ENCODE measurements around the gene UBE2F.
"Not testable (repeated sequence)": the region's sequence is repeated elsewhere in the genome, so short reads cannot be mapped to it uniquely, and the experiment has no call there.

The UBE2F gene

DNA sequence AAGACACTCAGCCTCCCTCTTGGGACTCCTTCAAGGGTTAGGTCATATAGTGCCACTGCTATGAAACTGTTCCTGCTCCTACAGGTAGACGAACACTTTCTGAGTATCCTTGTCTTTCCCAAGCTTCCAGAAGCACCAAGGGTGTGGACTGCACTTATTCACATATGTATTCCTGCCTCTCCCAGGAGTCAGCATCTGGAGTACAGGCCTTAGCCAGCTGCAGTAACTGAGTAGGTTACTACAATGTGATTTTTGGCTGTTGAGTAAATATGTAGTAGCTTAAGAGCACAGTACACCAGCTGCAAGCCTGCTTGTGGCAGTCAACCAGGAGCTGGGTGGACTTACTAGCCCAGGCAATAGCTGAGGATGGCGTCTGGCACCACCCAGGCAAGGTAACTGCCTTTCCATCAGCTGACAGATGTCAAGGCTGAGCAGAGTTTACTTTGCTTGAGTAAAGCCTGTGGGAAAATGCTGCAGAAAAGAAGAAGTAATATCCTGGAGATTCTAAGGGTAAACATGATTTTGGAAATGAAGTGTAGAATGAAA, 80.0 kb downstream of the UBE2F start:
- DNase-seq (ENCODE audit: low read depth, low spot score), result no peak

DNA sequence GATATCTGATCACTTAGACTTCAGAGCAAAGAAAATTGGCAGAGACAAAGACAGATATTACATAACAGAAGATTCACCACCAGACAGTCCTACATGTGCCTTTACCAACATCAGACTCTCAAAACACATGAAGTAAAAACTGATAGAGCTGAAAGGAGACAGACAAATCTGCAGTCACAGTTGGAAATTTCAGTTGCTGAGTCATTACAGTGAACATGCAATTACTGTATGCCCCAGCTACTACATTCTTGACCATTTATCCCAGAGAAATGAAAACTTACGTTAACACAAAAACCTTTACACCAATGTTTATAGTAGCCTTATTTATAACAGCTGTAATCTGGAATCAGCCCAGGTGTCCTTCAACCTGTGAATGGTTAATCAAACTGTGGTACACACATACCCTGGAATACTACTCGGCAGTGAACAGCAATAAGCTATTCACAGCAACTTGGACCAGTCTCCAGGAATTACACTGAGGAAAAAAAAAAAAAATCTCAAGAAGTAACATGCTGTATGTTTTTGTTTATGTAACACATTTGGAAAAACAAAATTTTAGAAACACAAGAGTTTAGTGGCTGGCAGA, 86.5 kb downstream of the UBE2F start:
- DNase-seq (ENCODE audit: low read depth, low spot score), result no peak

- no peak for DNase-seq (ENCODE audit: low read depth, low spot score)
These were observed 89.0 kb downstream of the UBE2F start for GRCh38 chr2:238055841-238056240.

DNA sequence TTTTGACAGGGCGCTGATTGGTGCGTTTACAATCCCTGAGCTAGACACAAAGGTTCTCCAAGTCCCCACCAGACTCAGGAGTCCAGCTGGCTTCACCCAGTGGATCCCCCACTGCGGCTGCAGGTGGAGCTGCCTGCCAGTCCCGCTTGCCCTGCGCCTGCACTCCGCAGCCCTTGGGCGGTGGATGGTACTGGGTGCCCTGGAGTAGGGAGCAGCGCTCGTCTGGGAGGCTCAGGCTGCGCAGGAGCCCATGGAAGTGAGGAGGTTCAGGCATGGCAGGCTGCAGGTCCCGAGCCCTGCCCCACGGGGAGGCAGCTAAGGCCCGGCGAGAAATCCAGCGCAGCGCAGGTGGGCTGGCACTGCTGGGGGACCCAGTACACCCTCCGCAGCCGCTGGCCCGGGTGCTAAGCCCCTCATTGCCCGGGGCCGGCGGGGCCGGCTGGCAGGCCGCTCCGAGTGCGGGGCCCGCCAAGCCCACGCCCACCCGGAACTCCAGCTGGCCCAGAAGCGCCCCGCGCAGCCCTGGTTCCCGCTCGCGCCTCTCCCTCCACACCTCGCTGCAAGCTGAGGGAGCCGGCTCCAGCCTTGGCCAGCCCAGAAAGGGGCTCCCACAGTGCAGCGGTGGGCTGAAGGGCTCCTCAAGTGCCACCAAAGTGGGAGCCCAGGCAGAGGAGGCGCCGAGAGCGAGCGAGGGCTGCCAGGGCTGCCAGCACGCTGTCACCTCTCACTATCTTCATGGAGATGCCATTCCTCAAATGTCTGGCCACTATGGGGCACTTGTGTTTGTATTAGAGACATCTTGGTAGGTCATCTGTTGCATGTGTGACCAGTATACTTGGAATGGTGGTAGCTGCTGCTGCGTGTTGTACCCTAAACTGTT, 91.1 kb downstream of the UBE2F start:
- DNase-seq (ENCODE audit: low read depth, low spot score), result not testable (repeated sequence)

DNA sequence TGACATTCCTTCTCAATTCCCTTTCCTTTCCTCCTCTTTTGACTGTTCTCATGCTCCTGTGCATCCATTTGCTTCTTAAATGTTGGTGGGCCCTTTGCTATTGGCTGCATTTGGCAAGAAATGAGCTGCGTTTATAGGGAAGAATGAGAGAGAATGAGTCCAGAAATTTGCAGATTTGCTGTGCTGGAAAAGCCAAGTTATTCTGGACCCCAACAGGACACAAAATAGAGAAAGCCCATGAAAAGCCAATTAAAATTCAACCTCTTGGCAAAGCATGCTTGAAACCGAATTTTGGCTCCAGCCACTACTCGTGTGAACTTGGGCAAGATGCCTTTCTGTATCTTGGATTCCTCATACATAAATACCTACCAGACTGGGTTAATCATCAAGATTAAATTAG, 92.7 kb downstream of the UBE2F start:
- no peak for DNase-seq (ENCODE audit: low read depth, low spot score)

DNA sequence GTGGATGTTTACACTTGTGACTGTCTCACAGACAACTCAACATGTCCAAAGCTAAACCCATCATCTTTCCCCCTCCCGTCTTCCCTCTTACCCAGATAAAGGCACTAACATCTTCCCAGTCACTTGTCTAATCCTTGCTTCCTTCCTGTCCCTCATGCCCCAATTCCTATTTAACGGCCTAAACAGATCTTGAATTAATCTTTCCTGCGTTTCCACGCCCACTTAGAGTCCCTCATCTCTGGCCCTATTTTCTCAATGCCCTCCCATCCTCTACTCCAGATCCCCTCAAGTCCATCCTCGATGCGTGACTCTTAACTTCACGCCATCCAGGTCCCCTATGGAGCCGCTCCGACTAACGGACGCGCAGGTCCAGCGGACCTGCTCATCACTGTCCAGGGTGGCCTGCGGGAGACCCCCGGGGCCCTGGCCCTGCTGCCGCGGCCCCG, 93.3 kb downstream of the UBE2F start:
- no peak for DNase-seq (ENCODE audit: low read depth, low spot score)

GRCh38 chr2:238060542-238061314, 93.9 kb downstream of the UBE2F start, which contains the start of gene SCLY:
Gene SCLY, plus strand, starts transcription at chr2:238061001. Its CDS starts 54 bp downstream, at chr2:238061055.
- peak; percentile 90 for DNase-seq (ENCODE audit: low read depth, low spot score)

- no peak for DNase-seq (ENCODE audit: low read depth, low spot score)
These were observed 94.7 kb downstream of the UBE2F start for GRCh38 chr2:238061315-238062202.

GRCh38 chr2:238063414-238064189, 96.8 kb downstream of the UBE2F start:
- DNase-seq (ENCODE audit: low read depth, low spot score), result no peak

DNA sequence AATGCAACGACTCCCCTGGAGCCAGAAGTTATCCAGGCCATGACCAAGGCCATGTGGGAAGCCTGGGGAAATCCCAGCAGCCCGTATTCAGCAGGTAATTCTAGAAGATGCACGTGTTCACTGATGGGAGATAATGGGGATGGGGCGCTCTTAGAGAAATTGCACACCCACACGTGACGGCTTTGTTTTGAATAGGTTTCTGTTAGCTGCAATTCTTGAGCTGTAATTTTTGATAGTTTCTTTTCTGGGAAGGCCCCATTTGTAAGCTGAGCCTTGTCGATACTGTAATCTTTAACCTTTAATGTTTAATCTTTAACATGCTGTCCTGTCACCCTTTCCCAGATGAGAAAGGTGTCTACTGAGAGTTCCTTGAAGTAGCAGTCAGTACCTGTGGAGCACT, 97.6 kb downstream of the UBE2F start:
- DNase-seq (ENCODE audit: low read depth, low spot score), result no peak

GRCh38 chr2:238065071-238065846, 98.4 kb downstream of the UBE2F start:
- DNase-seq (ENCODE audit: low read depth, low spot score), result no peak

- DNase-seq (ENCODE audit: low read depth, low spot score), result no peak
These were observed 99.4 kb downstream of the UBE2F start for GRCh38 chr2:238066218-238066617.

DNA sequence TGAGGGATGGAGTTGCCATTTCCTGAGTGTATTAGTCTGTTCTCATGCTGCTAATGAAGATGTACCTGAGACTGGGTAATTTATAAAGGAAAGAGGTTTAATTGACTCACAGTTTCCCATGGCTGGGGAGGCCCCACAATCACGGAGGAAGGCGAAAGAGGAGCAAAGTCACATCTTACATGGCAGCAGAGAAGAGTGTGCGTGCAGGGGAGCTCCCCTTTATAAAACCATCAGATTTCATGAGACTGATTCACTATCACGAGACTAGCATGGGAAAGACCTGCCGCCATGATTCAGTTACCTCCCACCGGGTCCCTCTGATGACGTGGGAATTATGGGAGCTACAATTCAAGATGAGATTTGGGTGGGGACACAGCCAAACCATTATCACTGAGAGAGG, 99.9 kb downstream of the UBE2F start:
- not testable (repeated sequence) for DNase-seq (ENCODE audit: low read depth, low spot score)

- no peak for DNase-seq (ENCODE audit: low read depth, low spot score)
These were observed 101.1 kb downstream of the UBE2F start for GRCh38 chr2:238067939-238068338.

DNA sequence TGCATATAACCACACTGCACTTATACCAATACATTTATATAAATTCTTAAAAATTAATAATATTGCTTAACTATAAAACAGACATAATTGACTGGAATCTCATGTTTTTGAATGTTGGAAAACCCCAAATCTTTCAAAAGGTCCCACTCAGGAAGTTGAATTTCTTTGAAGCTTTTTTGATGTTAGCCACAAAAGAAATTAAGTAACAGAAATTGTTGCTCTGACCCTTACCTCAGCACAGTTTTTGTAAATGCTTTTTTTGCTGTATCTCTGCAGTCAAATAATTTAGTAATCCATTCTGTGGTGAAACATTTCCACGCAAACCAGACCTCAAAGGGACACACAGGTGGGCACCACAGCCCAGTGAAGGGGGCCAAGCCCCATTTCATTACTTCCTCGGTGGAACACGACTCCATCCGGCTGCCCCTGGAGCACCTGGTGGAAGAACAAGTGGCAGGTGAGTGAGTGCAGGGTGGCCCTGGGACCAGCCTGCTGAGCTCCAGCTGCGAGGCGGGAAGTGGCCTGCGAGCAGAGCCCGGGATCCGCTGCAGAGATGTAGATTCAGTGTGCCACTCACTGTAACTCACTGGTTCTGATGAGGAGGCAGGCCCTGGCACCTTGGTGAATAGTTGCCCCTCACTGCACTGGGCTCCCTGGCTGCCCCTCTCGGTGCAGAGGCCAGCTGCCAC, 102.4 kb downstream of the UBE2F start:
- no peak for DNase-seq (ENCODE audit: low read depth, low spot score)

DNA sequence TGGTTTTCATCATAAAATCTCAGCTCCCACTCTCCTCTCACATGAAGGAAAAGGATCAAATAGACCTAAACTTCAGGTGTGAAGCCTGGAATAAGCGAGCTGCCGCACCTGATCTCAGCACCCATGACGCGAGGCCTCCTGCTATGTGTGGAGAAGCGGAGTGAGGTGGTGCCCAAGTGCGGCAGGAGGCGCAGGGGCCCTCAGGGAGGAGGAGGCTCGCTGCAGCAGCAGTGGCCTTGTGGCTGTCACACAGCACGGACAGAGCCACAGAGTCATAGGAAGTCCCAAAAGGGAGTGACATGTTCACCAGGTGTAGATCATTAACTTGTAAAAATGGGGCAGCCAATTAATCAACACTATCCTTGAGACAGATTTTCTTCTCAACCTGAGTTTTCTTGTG, 103.1 kb downstream of the UBE2F start:
- DNase-seq (ENCODE audit: low read depth, low spot score), result no peak

DNA sequence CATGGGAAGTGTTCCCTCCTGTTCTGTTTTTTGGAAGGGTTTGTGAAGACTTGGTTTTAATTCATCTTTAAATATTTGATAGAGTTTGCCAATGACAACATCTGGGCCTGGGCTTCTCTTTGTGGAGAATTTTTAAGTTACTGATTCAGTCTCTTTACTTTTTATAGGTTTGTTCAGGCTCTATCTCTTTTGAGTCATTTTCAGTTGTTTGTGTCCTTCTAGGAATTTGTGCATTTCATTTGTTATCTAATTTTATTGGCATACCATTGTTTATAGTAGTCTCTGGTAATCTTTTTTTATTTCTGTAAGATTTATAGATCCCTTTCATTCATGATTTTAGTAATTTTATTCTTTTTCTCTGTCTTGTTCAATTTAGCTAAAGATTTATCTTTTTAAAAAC, 108.6 kb downstream of the UBE2F start:
- no peak for DNase-seq (ENCODE audit: low read depth, low spot score)

- DNase-seq (ENCODE audit: low read depth, low spot score), result no peak
These were observed 110.5 kb downstream of the UBE2F start for GRCh38 chr2:238077292-238077691.

DNA sequence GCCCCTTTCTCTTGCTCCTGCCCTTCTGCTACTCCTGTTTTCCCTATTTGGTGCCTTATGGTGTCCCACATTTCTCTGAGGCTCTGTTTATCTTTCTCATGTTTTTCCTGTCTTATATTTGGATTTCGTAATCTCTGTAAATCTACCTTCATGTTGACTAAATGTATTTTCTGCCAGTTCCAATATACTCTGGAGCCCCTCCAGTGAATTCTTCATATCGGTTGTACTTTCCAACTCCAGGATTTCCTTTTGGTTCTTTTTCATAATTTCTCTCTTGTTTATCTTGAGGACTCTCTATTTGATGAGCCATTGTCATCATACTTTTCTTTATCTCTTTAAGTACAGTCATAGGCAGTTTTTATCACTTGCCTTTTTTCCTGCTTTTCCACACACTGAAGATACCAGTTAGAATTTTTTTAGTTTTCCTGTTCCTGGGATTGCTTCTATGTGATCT, 113.1 kb downstream of the UBE2F start:
- no peak for DNase-seq (ENCODE audit: low read depth, low spot score)

All from activated CD4-positive, CD25-positive, alpha-beta regulatory T cell treated with anti-CD3 and anti-CD28 coated beads, Interleukin-2, amount 50 U/mL, for 16 hours (primary cell).